ENCODE results near the gene CHAT.

DNA sequence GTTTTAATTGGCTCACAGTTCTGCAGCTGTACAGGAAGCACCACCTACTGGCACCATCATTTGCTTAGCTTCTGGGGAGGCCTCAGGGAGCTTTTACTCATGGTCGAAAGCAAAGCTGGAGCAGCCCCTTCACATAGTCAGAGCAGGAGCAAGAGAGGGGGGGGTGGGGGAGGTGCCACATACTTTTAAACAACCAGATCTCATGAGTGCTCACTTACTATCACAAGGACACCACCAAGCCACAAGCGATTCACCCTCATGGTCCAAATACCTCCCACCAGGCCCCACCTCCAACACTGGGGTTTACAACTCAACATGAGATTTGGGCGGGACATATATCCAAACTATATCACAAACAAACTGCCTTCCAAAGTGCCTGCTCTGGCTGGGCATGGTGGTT, 35.4 kb upstream of the CHAT start:
- TF ChIP-seq, protein P1, sequence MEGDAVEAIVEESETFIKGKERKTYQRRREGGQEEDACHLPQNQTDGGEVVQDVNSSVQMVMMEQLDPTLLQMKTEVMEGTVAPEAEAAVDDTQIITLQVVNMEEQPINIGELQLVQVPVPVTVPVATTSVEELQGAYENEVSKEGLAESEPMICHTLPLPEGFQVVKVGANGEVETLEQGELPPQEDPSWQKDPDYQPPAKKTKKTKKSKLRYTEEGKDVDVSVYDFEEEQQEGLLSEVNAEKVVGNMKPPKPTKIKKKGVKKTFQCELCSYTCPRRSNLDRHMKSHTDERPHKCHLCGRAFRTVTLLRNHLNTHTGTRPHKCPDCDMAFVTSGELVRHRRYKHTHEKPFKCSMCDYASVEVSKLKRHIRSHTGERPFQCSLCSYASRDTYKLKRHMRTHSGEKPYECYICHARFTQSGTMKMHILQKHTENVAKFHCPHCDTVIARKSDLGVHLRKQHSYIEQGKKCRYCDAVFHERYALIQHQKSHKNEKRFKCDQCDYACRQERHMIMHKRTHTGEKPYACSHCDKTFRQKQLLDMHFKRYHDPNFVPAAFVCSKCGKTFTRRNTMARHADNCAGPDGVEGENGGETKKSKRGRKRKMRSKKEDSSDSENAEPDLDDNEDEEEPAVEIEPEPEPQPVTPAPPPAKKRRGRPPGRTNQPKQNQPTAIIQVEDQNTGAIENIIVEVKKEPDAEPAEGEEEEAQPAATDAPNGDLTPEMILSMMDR (IDR thresholded peaks at IDR 0.05) = no peak
- no peak for TF ChIP-seq POLR2A (IDR thresholded peaks at IDR 0.05)

Data from right lobe of liver (tissue), 4 donors.